Measurements from ENCODE around the gene ATP2C1. TPM values are rescaled to one million over a fixed set of nuclear protein-coding genes. Genes with fewer than 3 reads are reported as not detected.
A peak's percentile ranks its signal among the peaks of the same experiment; 100 is the strongest.
"Not testable (repeated sequence)": the region's sequence is repeated elsewhere in the genome, so short reads cannot be mapped to it uniquely, and the experiment has no call there.

Gene ATP2C1
- total and polyA plus RNA-seq, 4 donors, result 82.5 to 171 (median 136) TPM

- WGBS (ENCODE audit: insufficient coverage), result no CpG with 5 or more reads among the region's 2 CpGs
- H3K27ac ChIP-seq (ENCODE audit: low read depth, low read length), result no peak overlapping the region
- peaks cover 8% of the 10 kb centered on the region for H3K36me3 ChIP-seq (ENCODE audit: control insufficient read depth, insufficient read depth, low read length)
- no peaks in the 10 kb centered on the region for H3K27me3 ChIP-seq (ENCODE audit: control insufficient read depth, insufficient read depth, low read length)
- H3K4me3 ChIP-seq (ENCODE audit: low read depth, low read length), result no peak overlapping the region
- H3K4me1 ChIP-seq (ENCODE audit: control insufficient read depth, insufficient read depth, low read length), result no peaks in the 10 kb centered on the region
- DNase-seq (ENCODE audit: low read depth in 4 of 6, low spot score in 6 of 6), result no peak
- no peaks in the 10 kb centered on the region for H3K9me3 ChIP-seq (ENCODE audit: control insufficient read depth, insufficient read depth, low read length)
These were observed 75.7 kb downstream of the ATP2C1 start for GRCh38 chr3:130969621-130970020.

- Histone ChIP-seq H3K9me3 (ENCODE audit: control insufficient read depth, insufficient read depth, low read length) (no peaks in the 10 kb centered on the region), H3K4me1 (ENCODE audit: control insufficient read depth, insufficient read depth, low read length) (no peaks in the 10 kb centered on the region), H3K27ac (ENCODE audit: low read depth, low read length) (no peak overlapping the region), H3K4me3 (ENCODE audit: low read depth, low read length) (no peak overlapping the region), H3K36me3 (ENCODE audit: control insufficient read depth, insufficient read depth, low read length) (peaks cover 8% of the 10 kb centered on the region), H3K27me3 (ENCODE audit: control insufficient read depth, insufficient read depth, low read length) (no peaks in the 10 kb centered on the region)
- DNase-seq (ENCODE audit: low read depth in 4 of 6, low spot score in 6 of 6), result no peak
These were observed 77.3 kb downstream of the ATP2C1 start for GRCh38 chr3:130971208-130971607.

GRCh38 chr3:130972592-130972991 is 78.7 kb downstream of the ATP2C1 start:
- WGBS (ENCODE audit: insufficient coverage), result no CpG with 5 or more reads among the region's 2 CpGs
- H3K36me3 ChIP-seq (ENCODE audit: control insufficient read depth, insufficient read depth, low read length); DNase-seq (ENCODE audit: low read depth in 4 of 6, low spot score in 6 of 6); H3K4me1 ChIP-seq (ENCODE audit: control insufficient read depth, insufficient read depth, low read length); H3K27me3 ChIP-seq (ENCODE audit: control insufficient read depth, insufficient read depth, low read length); H3K9me3 ChIP-seq (ENCODE audit: control insufficient read depth, insufficient read depth, low read length); H3K4me3 ChIP-seq (ENCODE audit: low read depth, low read length); H3K27ac ChIP-seq (ENCODE audit: low read depth, low read length): not testable (repeated sequence)

GRCh38 chr3:130973406-130973805 is 79.5 kb downstream of the ATP2C1 start:
- DNase-seq (ENCODE audit: low read depth in 4 of 6, low spot score in 6 of 6), result no peak
- no peak overlapping the region for H3K27ac ChIP-seq (ENCODE audit: low read depth, low read length)
- H3K36me3 ChIP-seq (ENCODE audit: control insufficient read depth, insufficient read depth, low read length), result peaks cover 8% of the 10 kb centered on the region
- no peaks in the 10 kb centered on the region for H3K4me1 ChIP-seq (ENCODE audit: control insufficient read depth, insufficient read depth, low read length)
- no peaks in the 10 kb centered on the region for H3K9me3 ChIP-seq (ENCODE audit: control insufficient read depth, insufficient read depth, low read length)
- 100% methylated on average over 3 of the region's 5 CpGs for WGBS (ENCODE audit: insufficient coverage)
- no peaks in the 10 kb centered on the region for H3K27me3 ChIP-seq (ENCODE audit: control insufficient read depth, insufficient read depth, low read length)
- no peak overlapping the region for H3K4me3 ChIP-seq (ENCODE audit: low read depth, low read length)

GRCh38 chr3:130974201-130974600 is 80.3 kb downstream of the ATP2C1 start:
- peak in 1 of 6 donors; percentile 49 for DNase-seq (ENCODE audit: low read depth in 4 of 6, low spot score in 6 of 6)
- Histone ChIP-seq H3K4me3 (ENCODE audit: low read depth, low read length) (no peak overlapping the region), H3K27me3 (ENCODE audit: control insufficient read depth, insufficient read depth, low read length) (no peaks in the 10 kb centered on the region), H3K36me3 (ENCODE audit: control insufficient read depth, insufficient read depth, low read length) (peaks cover 8% of the 10 kb centered on the region), H3K27ac (ENCODE audit: low read depth, low read length) (no peak overlapping the region), H3K4me1 (ENCODE audit: control insufficient read depth, insufficient read depth, low read length) (no peaks in the 10 kb centered on the region), H3K9me3 (ENCODE audit: control insufficient read depth, insufficient read depth, low read length) (no peaks in the 10 kb centered on the region)
- WGBS (ENCODE audit: insufficient coverage), result 100% methylated on average over 2 of the region's 2 CpGs

- Histone ChIP-seq H3K27ac (ENCODE audit: low read depth, low read length) (no peak overlapping the region), H3K4me3 (ENCODE audit: low read depth, low read length) (no peak overlapping the region), H3K36me3 (ENCODE audit: control insufficient read depth, insufficient read depth, low read length) (peaks cover 6% of the 10 kb centered on the region), H3K27me3 (ENCODE audit: control insufficient read depth, insufficient read depth, low read length) (no peaks in the 10 kb centered on the region), H3K4me1 (ENCODE audit: control insufficient read depth, insufficient read depth, low read length) (no peaks in the 10 kb centered on the region), H3K9me3 (ENCODE audit: control insufficient read depth, insufficient read depth, low read length) (no peaks in the 10 kb centered on the region)
- 87% methylated on average over 2 of the region's 3 CpGs for WGBS (ENCODE audit: insufficient coverage)
- no peak for DNase-seq (ENCODE audit: low read depth in 4 of 6, low spot score in 6 of 6)
These were observed 81.4 kb downstream of the ATP2C1 start for GRCh38 chr3:130975251-130975650.

GRCh38 chr3:130976706-130977105 is 82.8 kb downstream of the ATP2C1 start:
- H3K4me1 ChIP-seq (ENCODE audit: control insufficient read depth, insufficient read depth, low read length), result no peaks in the 10 kb centered on the region
- H3K4me3 ChIP-seq (ENCODE audit: low read depth, low read length), result no peak overlapping the region
- H3K27ac ChIP-seq (ENCODE audit: low read depth, low read length), result no peak overlapping the region
- DNase-seq (ENCODE audit: low read depth in 4 of 6, low spot score in 6 of 6), result peak in 1 of 6 donors; percentile 5
- H3K27me3 ChIP-seq (ENCODE audit: control insufficient read depth, insufficient read depth, low read length), result no peaks in the 10 kb centered on the region
- H3K9me3 ChIP-seq (ENCODE audit: control insufficient read depth, insufficient read depth, low read length), result no peaks in the 10 kb centered on the region
- WGBS (ENCODE audit: insufficient coverage), result 64% methylated on average over 2 of the region's 4 CpGs
- H3K36me3 ChIP-seq (ENCODE audit: control insufficient read depth, insufficient read depth, low read length), result peaks cover 3% of the 10 kb centered on the region

- Histone ChIP-seq H3K4me1 (ENCODE audit: control insufficient read depth, insufficient read depth, low read length) (no peaks in the 10 kb centered on the region), H3K27me3 (ENCODE audit: control insufficient read depth, insufficient read depth, low read length) (no peaks in the 10 kb centered on the region), H3K9me3 (ENCODE audit: control insufficient read depth, insufficient read depth, low read length) (no peaks in the 10 kb centered on the region), H3K36me3 (ENCODE audit: control insufficient read depth, insufficient read depth, low read length) (no peaks in the 10 kb centered on the region), H3K4me3 (ENCODE audit: low read depth, low read length) (no peak overlapping the region), H3K27ac (ENCODE audit: low read depth, low read length) (no peak overlapping the region)
- no peak for DNase-seq (ENCODE audit: low read depth in 4 of 6, low spot score in 6 of 6)
- 90% methylated on average over 2 of the region's 2 CpGs for WGBS (ENCODE audit: insufficient coverage)
These were observed 85.2 kb downstream of the ATP2C1 start for GRCh38 chr3:130979117-130979516.

GRCh38 chr3:130981469-130981868 is 87.6 kb downstream of the ATP2C1 start:
- no peak for DNase-seq (ENCODE audit: low read depth in 4 of 6, low spot score in 6 of 6)
- H3K27ac ChIP-seq (ENCODE audit: low read depth, low read length), result no peak overlapping the region
- H3K4me3 ChIP-seq (ENCODE audit: low read depth, low read length), result no peak overlapping the region
- no peaks in the 10 kb centered on the region for H3K36me3 ChIP-seq (ENCODE audit: control insufficient read depth, insufficient read depth, low read length)
- no peaks in the 10 kb centered on the region for H3K4me1 ChIP-seq (ENCODE audit: control insufficient read depth, insufficient read depth, low read length)
- H3K27me3 ChIP-seq (ENCODE audit: control insufficient read depth, insufficient read depth, low read length), result no peaks in the 10 kb centered on the region
- H3K9me3 ChIP-seq (ENCODE audit: control insufficient read depth, insufficient read depth, low read length), result no peaks in the 10 kb centered on the region
- WGBS (ENCODE audit: insufficient coverage), result no CpG with 5 or more reads among the region's 2 CpGs

GRCh38 chr3:130990282-130990681 is 96.4 kb downstream of the ATP2C1 start:
- Histone ChIP-seq H3K4me1 (ENCODE audit: control insufficient read depth, insufficient read depth, low read length) (no peaks in the 10 kb centered on the region), H3K36me3 (ENCODE audit: control insufficient read depth, insufficient read depth, low read length) (peaks cover 8% of the 10 kb centered on the region), H3K27ac (ENCODE audit: low read depth, low read length) (no peak overlapping the region), H3K27me3 (ENCODE audit: control insufficient read depth, insufficient read depth, low read length) (no peaks in the 10 kb centered on the region), H3K4me3 (ENCODE audit: low read depth, low read length) (no peak overlapping the region), H3K9me3 (ENCODE audit: control insufficient read depth, insufficient read depth, low read length) (no peaks in the 10 kb centered on the region)
- 39% methylated on average over 5 of the region's 5 CpGs for WGBS (ENCODE audit: insufficient coverage)
- no peak for DNase-seq (ENCODE audit: low read depth in 4 of 6, low spot score in 6 of 6)

Measured in spinal cord (tissue), 10 donors.